ENCODE results near the gene RAMP3. TPM values are rescaled to one million over a fixed set of nuclear protein-coding genes. Genes with fewer than 3 reads are reported as not detected.
"Not testable (repeated sequence)": the region's sequence is repeated elsewhere in the genome, so short reads cannot be mapped to it uniquely, and the experiment has no call there.

The RAMP3 gene
- total and polyA plus RNA-seq, 7 donors, result 2.5 to 57.8 (median 26.0) TPM

DNA sequence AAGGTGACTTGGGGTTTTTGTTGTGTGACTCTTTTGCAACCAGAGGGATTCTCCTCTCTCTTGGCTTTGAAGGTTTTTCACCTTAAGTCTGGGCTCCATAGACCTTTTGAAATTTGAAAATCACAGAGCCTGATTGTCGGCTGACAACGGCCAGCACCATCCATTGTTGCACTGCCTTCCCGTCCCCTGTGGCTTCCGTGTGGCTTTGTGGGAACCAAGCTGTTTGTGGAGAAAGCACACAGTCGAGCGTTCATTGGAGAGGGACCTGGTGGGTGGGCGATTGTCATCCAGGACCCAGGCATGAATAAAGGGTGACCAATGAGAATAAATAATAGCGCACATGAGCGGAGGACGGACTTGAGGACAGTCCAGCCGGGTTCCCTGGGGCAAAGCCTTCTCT is 7.4 kb upstream of the RAMP3 start:
- H3K4me3 ChIP-seq, result no peak overlapping the region
- peaks cover 0 to 27% (median 13%) of the 10 kb centered on the region in 3 donors for H3K27me3 ChIP-seq
- peak; percentile 33 for DNase-seq
- intact Hi-C loops (cut with DNase I), result no loop called here
- no peaks in the 10 kb centered on the region for H3K36me3 ChIP-seq
- TF ChIP-seq POLR2AphosphoS5 (IDR thresholded peaks at IDR 0.05) (no peak), POLR2A (IDR thresholded peaks at IDR 0.05) (no peak), EP300 (IDR thresholded peaks at IDR 0.05) (no peak)
- TF ChIP-seq, protein P1, sequence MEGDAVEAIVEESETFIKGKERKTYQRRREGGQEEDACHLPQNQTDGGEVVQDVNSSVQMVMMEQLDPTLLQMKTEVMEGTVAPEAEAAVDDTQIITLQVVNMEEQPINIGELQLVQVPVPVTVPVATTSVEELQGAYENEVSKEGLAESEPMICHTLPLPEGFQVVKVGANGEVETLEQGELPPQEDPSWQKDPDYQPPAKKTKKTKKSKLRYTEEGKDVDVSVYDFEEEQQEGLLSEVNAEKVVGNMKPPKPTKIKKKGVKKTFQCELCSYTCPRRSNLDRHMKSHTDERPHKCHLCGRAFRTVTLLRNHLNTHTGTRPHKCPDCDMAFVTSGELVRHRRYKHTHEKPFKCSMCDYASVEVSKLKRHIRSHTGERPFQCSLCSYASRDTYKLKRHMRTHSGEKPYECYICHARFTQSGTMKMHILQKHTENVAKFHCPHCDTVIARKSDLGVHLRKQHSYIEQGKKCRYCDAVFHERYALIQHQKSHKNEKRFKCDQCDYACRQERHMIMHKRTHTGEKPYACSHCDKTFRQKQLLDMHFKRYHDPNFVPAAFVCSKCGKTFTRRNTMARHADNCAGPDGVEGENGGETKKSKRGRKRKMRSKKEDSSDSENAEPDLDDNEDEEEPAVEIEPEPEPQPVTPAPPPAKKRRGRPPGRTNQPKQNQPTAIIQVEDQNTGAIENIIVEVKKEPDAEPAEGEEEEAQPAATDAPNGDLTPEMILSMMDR (IDR thresholded peaks at IDR 0.05), result no peak
- H3K4me1 ChIP-seq, result no peaks in the 10 kb centered on the region
- WGBS, 2 donors, result 87 to 90% methylated on average over 11 of the region's 11 CpGs
- H3K27ac ChIP-seq, result no peak overlapping the region
- no peaks in the 10 kb centered on the region for H3K9me3 ChIP-seq

DNA sequence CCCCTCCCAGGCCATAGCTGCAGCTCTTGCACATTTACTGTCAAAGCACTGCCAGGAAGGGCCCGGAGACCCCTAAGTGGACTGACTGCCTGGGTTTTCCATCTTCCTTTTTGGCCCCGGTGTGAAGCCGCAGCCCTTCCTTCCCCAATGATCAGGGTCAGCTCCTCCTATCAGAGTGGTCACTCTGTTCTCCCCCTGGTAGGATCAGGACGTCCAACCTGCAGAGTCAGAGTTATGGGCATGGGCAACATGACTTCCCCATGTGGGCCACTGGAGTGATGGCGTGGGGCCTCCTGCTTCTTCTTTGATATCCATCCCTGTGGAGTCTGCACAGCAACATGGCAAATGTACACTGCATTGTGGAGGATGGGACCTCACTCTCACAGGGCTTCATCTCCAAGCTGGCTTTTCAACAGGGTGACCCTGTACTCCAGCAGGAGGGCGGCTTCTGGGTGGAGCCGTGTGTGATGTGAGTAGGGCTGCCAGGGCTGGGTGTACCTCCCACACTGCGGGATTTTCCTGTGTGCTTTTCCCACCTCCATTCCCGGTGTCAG is 6.4 kb upstream of the RAMP3 start:
- peak; percentile 45 for DNase-seq
- no peaks in the 10 kb centered on the region for H3K9me3 ChIP-seq
- H3K36me3 ChIP-seq, result no peaks in the 10 kb centered on the region
- TF ChIP-seq POLR2AphosphoS5 (IDR thresholded peaks at IDR 0.05) (no peak), EP300 (IDR thresholded peaks at IDR 0.05) (no peak), POLR2A (IDR thresholded peaks at IDR 0.05) (no peak)
- TF ChIP-seq, protein P1 (IDR thresholded peaks at IDR 0.05), result no peak
- no peak overlapping the region for H3K4me3 ChIP-seq
- H3K27me3 ChIP-seq, result peaks cover 0 to 21% (median 8%) of the 10 kb centered on the region in 3 donors
- 86 to 87% methylated on average over 9 of the region's 9 CpGs for WGBS, 2 donors
- no peak overlapping the region for H3K27ac ChIP-seq
- no peaks in the 10 kb centered on the region for H3K4me1 ChIP-seq
- intact Hi-C loops (cut with DNase I), result no loop called here

DNA sequence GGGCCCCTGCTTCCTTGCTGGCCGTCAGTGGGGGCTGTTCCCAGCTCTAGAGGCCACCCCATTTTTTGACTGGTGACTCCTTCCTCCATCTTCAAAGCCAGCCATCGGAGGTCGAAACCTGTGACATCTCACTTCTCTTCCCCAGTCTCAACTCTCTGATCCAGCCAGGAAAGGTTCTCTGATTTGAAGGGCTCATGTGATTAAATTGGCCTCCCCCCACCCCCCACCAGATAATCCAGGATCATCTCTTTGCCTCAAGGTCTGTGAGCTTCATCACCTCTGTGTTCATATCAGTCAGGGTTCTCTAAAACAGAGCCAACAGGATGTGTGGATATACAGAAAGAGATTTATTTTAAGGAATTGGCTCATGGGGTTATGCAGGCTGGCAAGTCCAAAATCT is 5.6 kb upstream of the RAMP3 start:
- Histone ChIP-seq H3K27me3 (peaks cover 0 to 24% (median 4%) of the 10 kb centered on the region in 3 donors), H3K9me3 (no peaks in the 10 kb centered on the region), H3K27ac (no peak overlapping the region), H3K4me1 (no peaks in the 10 kb centered on the region), H3K4me3 (no peak overlapping the region), H3K36me3 (no peaks in the 10 kb centered on the region)
- intact Hi-C loops (cut with DNase I), result no loop called here
- DNase-seq, result peak; percentile 17
- WGBS, 2 donors, result 55 to 68% methylated on average over 3 of the region's 3 CpGs
- no peak for TF ChIP-seq EP300 (IDR thresholded peaks at IDR 0.05)
- no peak for TF ChIP-seq POLR2AphosphoS5 (IDR thresholded peaks at IDR 0.05)
- TF ChIP-seq POLR2A (IDR thresholded peaks at IDR 0.05), result no peak
- TF ChIP-seq, protein P1 (IDR thresholded peaks at IDR 0.05), result no peak

DNA sequence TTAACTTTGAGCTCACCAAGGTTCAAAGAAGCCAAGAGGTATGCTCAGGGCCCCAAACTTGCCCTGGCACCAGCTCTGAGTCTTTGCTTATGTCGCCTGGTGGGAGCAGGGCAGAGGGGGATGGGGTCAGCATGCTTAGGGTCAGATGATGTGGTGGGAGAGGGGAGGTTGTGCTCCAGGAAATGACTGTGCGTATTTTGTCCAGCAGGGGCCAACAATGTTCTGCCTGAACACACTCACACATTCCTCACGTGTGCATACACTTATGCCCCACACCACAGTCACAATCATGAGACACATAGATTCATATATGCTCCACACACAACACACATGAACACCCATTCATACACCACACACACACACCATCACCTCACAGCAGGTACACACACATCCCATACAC is 4.4 kb upstream of the RAMP3 start:
- Histone ChIP-seq H3K27ac (no peak overlapping the region), H3K27me3 (peaks cover 8 to 27% (median 15%) of the 10 kb centered on the region in 3 donors), H3K36me3 (no peaks in the 10 kb centered on the region), H3K4me3 (no peak overlapping the region), H3K9me3 (no peaks in the 10 kb centered on the region), H3K4me1 (peaks cover 0 to 10% (median 7%) of the 10 kb centered on the region in 4 donors)
- TF ChIP-seq, protein P1 (IDR thresholded peaks at IDR 0.05), result no peak
- TF ChIP-seq POLR2A (IDR thresholded peaks at IDR 0.05), result no peak
- no peak for TF ChIP-seq POLR2AphosphoS5 (IDR thresholded peaks at IDR 0.05)
- no peak for TF ChIP-seq EP300 (IDR thresholded peaks at IDR 0.05)
- 24 to 42% methylated on average over 3 of the region's 3 CpGs for WGBS, 2 donors
- intact Hi-C loops (cut with DNase I), result no loop called here
- DNase-seq, result peak; percentile 18

DNA sequence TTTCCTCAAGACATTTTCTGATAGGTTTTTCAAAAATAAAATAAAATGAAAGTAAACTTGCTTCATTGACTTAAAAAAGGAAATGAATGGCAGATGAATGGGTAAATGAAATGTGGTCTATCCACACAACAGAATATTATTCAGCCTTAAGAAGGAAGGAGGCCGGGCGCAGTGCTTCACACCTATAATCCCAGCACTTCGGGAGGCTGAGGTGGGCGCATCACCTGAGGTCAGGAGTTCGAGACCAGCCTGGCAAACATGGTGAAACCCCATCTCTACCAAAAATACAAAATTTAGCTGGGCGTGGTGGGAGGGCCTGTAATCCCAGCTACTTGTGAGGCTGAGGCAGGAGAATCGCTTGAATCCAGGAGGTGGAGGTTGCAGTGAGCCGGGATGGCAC is 3.7 kb upstream of the RAMP3 start:
- intact Hi-C loops (cut with DNase I), result loop anchor here (1.0 kb wide), 1 partner anchor 106 kb away; no protein-coding TSS in a partner anchor
- peaks cover 8 to 29% (median 18%) of the 10 kb centered on the region in 3 donors for H3K27me3 ChIP-seq
- peak; percentile 53 for DNase-seq
- H3K4me3 ChIP-seq, H3K36me3 ChIP-seq, H3K9me3 ChIP-seq, H3K4me1 ChIP-seq, H3K27ac ChIP-seq: not testable (repeated sequence)
- WGBS, 2 donors, result 94 to 96% methylated on average over 8 of the region's 8 CpGs
